Neutrophil (primary cell): ENCODE data around the gene WSB2.
"Not testable (repeated sequence)": the region's sequence is repeated elsewhere in the genome, so short reads cannot be mapped to it uniquely, and the experiment has no call there.

ENCODE experiments used
- H3K27ac ChIP-seq: fragments of 200-600 bp; sonication (generic); 2 replicates; pipeline ENCODE4 v1.5.1; 2016; ENCODE audit warnings: mild to moderate bottlenecking, moderate library complexity
- H3K27me3 ChIP-seq: fragments of 200-600 bp; sonication (generic); 2 replicates; pipeline ENCODE4 v1.6.0; 2016; ENCODE audit warnings: mild to moderate bottlenecking
- H3K36me3 ChIP-seq: fragments of 200-600 bp; sonication (generic); 2 replicates; pipeline ENCODE4 v1.5.1; 2017
- H3K4me1 ChIP-seq, 2 experiments: fragments of 200-600 bp in 1 of 2; sonication (generic) in 1 of 2; 1 replicate in 1 of 2; 2 replicates in 1 of 2; pipeline versions ENCODE4 v1.5.1 to v1.6.1; 2013 to 2016; ENCODE audit warnings: low read depth in 1 of 2, low read length in 1 of 2, mild to moderate bottlenecking in 1 of 2, moderate library complexity in 1 of 2; ENCODE audit not compliant: control insufficient read depth in 1 of 2, insufficient read depth in 1 of 2
- H3K4me3 ChIP-seq, 2 experiments: fragments of 200-600 bp in 1 of 2; sonication (generic) in 1 of 2; 1 replicate in 1 of 2; 2 replicates in 1 of 2; pipeline ENCODE4 v1.5.1; 2013 to 2016; ENCODE audit warnings: low read depth in 1 of 2, low read length in 1 of 2, mild to moderate bottlenecking in 1 of 2, moderate library complexity in 1 of 2
- H3K9me3 ChIP-seq: fragments of 200-600 bp; sonication (generic); 2 replicates; pipeline ENCODE4 v1.5.1; 2016
- CTCF ChIP-seq: fragments of 200-600 bp; sonication (generic); IDR thresholded peaks from 2 replicates; pipeline ENCODE4 v1.5.1; 2016; ENCODE audit warnings: antibody characterized with exemption

The WSB2 gene

GRCh38 chr12:118098401-118098800, 37.4 kb upstream of the WSB2 start:
- no peak for TF ChIP-seq CTCF
- Histone ChIP-seq H3K27me3 (peaks cover 25% of the 10 kb centered on the region), H3K9me3 (no peaks in the 10 kb centered on the region), H3K27ac (no peak overlapping the region), H3K4me1 (peaks cover 7 to 9% of the 10 kb centered on the region in 2 experiments), H3K4me3 (no peak overlapping the region), H3K36me3 (no peaks in the 10 kb centered on the region)

- Histone ChIP-seq H3K36me3 (no peaks in the 10 kb centered on the region), H3K9me3 (no peaks in the 10 kb centered on the region), H3K4me3 (no peak overlapping the region), H3K27ac (no peak overlapping the region), H3K27me3 (no peaks in the 10 kb centered on the region), H3K4me1 (no peaks in the 10 kb centered on the region)
- TF ChIP-seq CTCF = no peak
Measured at GRCh38 chr12:118094039-118094438, 33.1 kb upstream of the WSB2 start.

- Histone ChIP-seq H3K9me3 (no peaks in the 10 kb centered on the region), H3K4me1 (no peaks in the 10 kb centered on the region), H3K27me3 (no peaks in the 10 kb centered on the region), H3K36me3 (no peaks in the 10 kb centered on the region), H3K27ac (no peak overlapping the region), H3K4me3 (no peak overlapping the region)
- no peak for TF ChIP-seq CTCF
Measured at GRCh38 chr12:118089782-118090181, 28.8 kb upstream of the WSB2 start.

GRCh38 chr12:118082161-118082560, 21.2 kb upstream of the WSB2 start:
- Histone ChIP-seq H3K9me3 (no peaks in the 10 kb centered on the region), H3K27ac (no peak overlapping the region), H3K4me1 (no peaks in the 10 kb centered on the region), H3K36me3 (no peaks in the 10 kb centered on the region), H3K27me3 (no peaks in the 10 kb centered on the region), H3K4me3 (no peak overlapping the region)
- TF ChIP-seq CTCF = no peak

- H3K4me3 ChIP-seq, H3K36me3 ChIP-seq, H3K27me3 ChIP-seq, H3K9me3 ChIP-seq, H3K27ac ChIP-seq, H3K4me1 ChIP-seq: not testable (repeated sequence)
Measured at GRCh38 chr12:118081521-118081920, 20.5 kb upstream of the WSB2 start.

- no peak overlapping the region for H3K27ac ChIP-seq
- peaks cover 23 to 26% of the 10 kb centered on the region in 2 experiments for H3K4me1 ChIP-seq
- H3K36me3 ChIP-seq = no peaks in the 10 kb centered on the region
- H3K27me3 ChIP-seq = no peaks in the 10 kb centered on the region
- H3K4me3 ChIP-seq = no peak overlapping the region
- H3K9me3 ChIP-seq = no peaks in the 10 kb centered on the region
- TF ChIP-seq CTCF = no peak
Measured at GRCh38 chr12:118073768-118074167, 12.8 kb upstream of the WSB2 start.
